SJSA1 (cell line): ENCODE measurements around the gene SPINK7. TPM values are rescaled to one million over a fixed set of nuclear protein-coding genes. Genes with fewer than 3 reads are reported as not detected.

Experiments
- total RNA-seq: library from RNA; depleted of rRNA; stranded (reverse); fragments of >200 nt; shearing (Covaris generic); gene quantifications from 2 replicates; pipeline ENCODE4 v1.2.3, GENCODE V29; 2014; rRNA removed

The SPINK7 gene
- total RNA-seq, 1 experiment from 2014 or later, result not detected

Other genes starting within 250 kb of the SPINK7 start
- gene SPINK5, start 248.4 kb upstream of the SPINK7 start, total RNA-seq, result not detected in 2 replicates
- gene SPINK14, start 143.9 kb upstream of the SPINK7 start, total RNA-seq, result not detected in 2 replicates
- gene SPINK6, start 109.4 kb upstream of the SPINK7 start, total RNA-seq, result not detected in 2 replicates
- not detected in 2 replicates for gene MARCOL, start 73.9 kb upstream of the SPINK7 start, total RNA-seq
- not detected in 2 replicates for gene SPINK13, start 43.6 kb upstream of the SPINK7 start, total RNA-seq
- not detected in 2 replicates for gene SPINK9, start 23.1 kb downstream of the SPINK7 start, total RNA-seq
- gene FBXO38, start 71.5 kb downstream of the SPINK7 start, total RNA-seq, result 58.4 and 60.2 TPM in 2 replicates